ENCODE results near the gene TMUB1. TPM values are rescaled to one million over a fixed set of nuclear protein-coding genes. Genes with fewer than 3 reads are reported as not detected.

The TMUB1 gene
- total and polyA plus RNA-seq, 2 donors from 2014 or later: 36.9 to 79.9 TPM

- Histone ChIP-seq H3K27ac (ENCODE audit: low read depth in 2 of 2, low read length in 2 of 2) (no peak overlapping the region), H3K4me3 (ENCODE audit: low read length in 3 of 3) (no peak overlapping the region), H3K36me3 (ENCODE audit: control insufficient read depth in 2 of 3, insufficient read depth in 3 of 3, low read length in 3 of 3) (no peaks in the 10 kb centered on the region), H3K9me3 (ENCODE audit: control insufficient read depth in 2 of 3, insufficient read depth in 1 of 3, low read length in 3 of 3) (no peaks in the 10 kb centered on the region), H3K27me3 (ENCODE audit: control insufficient read depth, insufficient read depth, low read length) (no peaks in the 10 kb centered on the region), H3K9ac (ENCODE audit: low read length in 3 of 3) (no peak overlapping the region), H3K4me1 (ENCODE audit: control insufficient read depth in 2 of 3, insufficient read depth in 2 of 3, low read depth in 1 of 3, low read length in 3 of 3) (no peaks in the 10 kb centered on the region)
- no peak for TF ChIP-seq CTCF (IDR thresholded peaks at IDR 0.05; ENCODE audit: borderline replicate concordance, extremely low read depth, insufficient read depth)
- intact Hi-C loops (cut with DNase I): no loop called here
- DNase-seq (peak in 1 of 5 donors; percentile 67), FAIRE-seq (no peak)
These were observed 17.6 kb upstream of the TMUB1 start for GRCh38 chr7:151100921-151101320.

- Histone ChIP-seq H3K4me3 (ENCODE audit: low read length in 3 of 3) (no peak overlapping the region), H3K9me3 (ENCODE audit: control insufficient read depth in 2 of 3, insufficient read depth in 1 of 3, low read length in 3 of 3) (no peaks in the 10 kb centered on the region), H3K36me3 (ENCODE audit: control insufficient read depth in 2 of 3, insufficient read depth in 3 of 3, low read length in 3 of 3) (no peaks in the 10 kb centered on the region), H3K27ac (ENCODE audit: low read depth in 2 of 2, low read length in 2 of 2) (no peak overlapping the region), H3K27me3 (ENCODE audit: control insufficient read depth, insufficient read depth, low read length) (no peaks in the 10 kb centered on the region), H3K9ac (ENCODE audit: low read length in 3 of 3) (no peak overlapping the region), H3K4me1 (ENCODE audit: control insufficient read depth in 2 of 3, insufficient read depth in 2 of 3, low read depth in 1 of 3, low read length in 3 of 3) (peaks cover 0 to 2% (median 0%) of the 10 kb centered on the region in 3 donors)
- DNase-seq: peak in 1 of 5 donors; percentile 59
- TF ChIP-seq CTCF (IDR thresholded peaks at IDR 0.05; ENCODE audit: borderline replicate concordance, extremely low read depth, insufficient read depth): no peak
- FAIRE-seq: no peak
- intact Hi-C loops (cut with DNase I): no loop called here
These were observed 16.4 kb upstream of the TMUB1 start for GRCh38 chr7:151099486-151100211.

- H3K9ac ChIP-seq (ENCODE audit: low read length in 3 of 3): no peak overlapping the region
- H3K27me3 ChIP-seq (ENCODE audit: control insufficient read depth, insufficient read depth, low read length): no peaks in the 10 kb centered on the region
- H3K4me1 ChIP-seq (ENCODE audit: control insufficient read depth in 2 of 3, insufficient read depth in 2 of 3, low read depth in 1 of 3, low read length in 3 of 3): peaks cover 0 to 4% (median 2%) of the 10 kb centered on the region in 3 donors
- H3K36me3 ChIP-seq (ENCODE audit: control insufficient read depth in 2 of 3, insufficient read depth in 3 of 3, low read length in 3 of 3): no peaks in the 10 kb centered on the region
- no peak for TF ChIP-seq CTCF (IDR thresholded peaks at IDR 0.05; ENCODE audit: borderline replicate concordance, extremely low read depth, insufficient read depth)
- H3K27ac ChIP-seq (ENCODE audit: low read depth in 2 of 2, low read length in 2 of 2): no peak overlapping the region
- no peak for FAIRE-seq
- intact Hi-C loops (cut with DNase I): no loop called here
- no peak overlapping the region for H3K4me3 ChIP-seq (ENCODE audit: low read length in 3 of 3)
- peak in 1 of 5 donors; percentile 46 for DNase-seq
- H3K9me3 ChIP-seq (ENCODE audit: control insufficient read depth in 2 of 3, insufficient read depth in 1 of 3, low read length in 3 of 3): no peaks in the 10 kb centered on the region
These were observed 12.7 kb upstream of the TMUB1 start for GRCh38 chr7:151095828-151096475.
